ENCODE results near the gene SLCO3A1.
A peak's percentile ranks its signal among the peaks of the same experiment; 100 is the strongest.

SLCO3A1 gene

GRCh38 chr15:91853511-91853947 is at the start of gene SLCO3A1:
TSS of gene SLCO3A1 (plus strand) at chr15:91853708.
- DNase-seq, result peak in 43 of 51 donors; percentile 22 to 87 (median 71)

GRCh38 chr15:91807122-91807521 is 46.4 kb upstream of the SLCO3A1 start:
- DNase-seq, result no peak

- DNase-seq, result no peak
Measured at GRCh38 chr15:91813924-91814323, 39.6 kb upstream of the SLCO3A1 start.

GRCh38 chr15:91816942-91817341 is 36.6 kb upstream of the SLCO3A1 start:
- DNase-seq, result no peak

- DNase-seq, result no peak
Measured at GRCh38 chr15:91821458-91821857, 32.0 kb upstream of the SLCO3A1 start.

- peak in 7 of 51 donors; percentile 2 to 14 (median 5) for DNase-seq
Measured at GRCh38 chr15:91824256-91824655, 29.3 kb upstream of the SLCO3A1 start.

GRCh38 chr15:91826443-91826842 is 27.1 kb upstream of the SLCO3A1 start:
- no peak for DNase-seq

- DNase-seq, result no peak
Measured at GRCh38 chr15:91833056-91833455, 20.5 kb upstream of the SLCO3A1 start.

- no peak for DNase-seq
Measured at GRCh38 chr15:91839867-91840266, 13.6 kb upstream of the SLCO3A1 start.

GRCh38 chr15:91841861-91842260 is 11.6 kb upstream of the SLCO3A1 start:
- DNase-seq, result no peak

- no peak for DNase-seq
Measured at GRCh38 chr15:91844341-91844740, 9.2 kb upstream of the SLCO3A1 start.

GRCh38 chr15:91844928-91845327 is 8.6 kb upstream of the SLCO3A1 start:
- DNase-seq, result no peak

- DNase-seq, result peak in 1 of 51 donors; percentile 27
Measured at GRCh38 chr15:91845720-91846119, 7.8 kb upstream of the SLCO3A1 start.

- peak in 1 of 51 donors; percentile 49 for DNase-seq
Measured at GRCh38 chr15:91849180-91849579, 4.3 kb upstream of the SLCO3A1 start.

GRCh38 chr15:91849749-91850161 is 3.8 kb upstream of the SLCO3A1 start:
- no peak for DNase-seq

GRCh38 chr15:91852741-91853510 is 582 bp upstream of the SLCO3A1 start:
- DNase-seq, result peak in 50 of 51 donors; percentile 37 to 93 (median 76)

GRCh38 chr15:91853948-91854638 is 585 bp downstream of the SLCO3A1 start:
- DNase-seq, result peak in 26 of 51 donors; percentile 19 to 76 (median 48)

- DNase-seq, result peak in 3 of 51 donors; percentile 55 to 71 (median 66)
Measured at GRCh38 chr15:91854639-91854990, 1.1 kb downstream of the SLCO3A1 start.

GRCh38 chr15:91855241-91855640 is 1.7 kb downstream of the SLCO3A1 start:
- no peak for DNase-seq

GRCh38 chr15:91855684-91856489 is 2.4 kb downstream of the SLCO3A1 start:
- peak in 1 of 51 donors; percentile 80 for DNase-seq

- DNase-seq, result no peak
Measured at GRCh38 chr15:91857224-91857585, 3.7 kb downstream of the SLCO3A1 start.

- no peak for DNase-seq
Measured at GRCh38 chr15:91857772-91858171, 4.3 kb downstream of the SLCO3A1 start.

Measured in hypothalamus (tissue), 51 donors.